B cell (primary cell): ENCODE data around the gene GRIP1.

ENCODE experiments used
- EZH2 ChIP-seq: IDR thresholded peaks from 2 replicates; pipeline ENCODE4 v1.6.1; 2012; ENCODE audit warnings: borderline replicate concordance, low read depth, mild to moderate bottlenecking, moderate library complexity, low read length; ENCODE audit not compliant: insufficient read depth, poor library complexity, severe bottlenecking
- TF ChIP-seq, protein P1 (sequence below): fragments of 200-600 bp; IDR thresholded peaks from one replicate; pipeline ENCODE4 v1.8.0; 2022; ENCODE audit warnings: antibody characterized with exemption, mild to moderate bottlenecking

DNA sequence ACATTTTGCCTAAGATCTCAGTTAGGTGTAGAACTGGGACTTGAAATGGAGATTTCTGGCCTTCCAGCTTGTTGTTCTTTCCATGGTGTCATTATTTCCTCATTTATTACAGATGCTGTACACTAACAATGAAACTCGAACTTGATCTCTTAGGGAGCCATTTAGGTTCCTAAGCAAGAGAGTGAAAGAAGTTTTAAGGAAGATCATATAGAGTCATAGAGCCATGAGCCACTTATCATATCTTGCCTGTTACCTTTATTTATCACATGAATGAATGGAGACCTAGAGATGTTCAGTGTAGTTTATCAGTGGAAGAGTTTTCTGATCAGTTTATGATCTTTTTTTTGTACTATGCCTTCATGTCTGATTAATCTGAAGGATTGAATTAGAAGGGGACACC is 366.7 kb downstream of the GRIP1 start:
- no peak for TF ChIP-seq EZH2
- TF ChIP-seq, protein P1, sequence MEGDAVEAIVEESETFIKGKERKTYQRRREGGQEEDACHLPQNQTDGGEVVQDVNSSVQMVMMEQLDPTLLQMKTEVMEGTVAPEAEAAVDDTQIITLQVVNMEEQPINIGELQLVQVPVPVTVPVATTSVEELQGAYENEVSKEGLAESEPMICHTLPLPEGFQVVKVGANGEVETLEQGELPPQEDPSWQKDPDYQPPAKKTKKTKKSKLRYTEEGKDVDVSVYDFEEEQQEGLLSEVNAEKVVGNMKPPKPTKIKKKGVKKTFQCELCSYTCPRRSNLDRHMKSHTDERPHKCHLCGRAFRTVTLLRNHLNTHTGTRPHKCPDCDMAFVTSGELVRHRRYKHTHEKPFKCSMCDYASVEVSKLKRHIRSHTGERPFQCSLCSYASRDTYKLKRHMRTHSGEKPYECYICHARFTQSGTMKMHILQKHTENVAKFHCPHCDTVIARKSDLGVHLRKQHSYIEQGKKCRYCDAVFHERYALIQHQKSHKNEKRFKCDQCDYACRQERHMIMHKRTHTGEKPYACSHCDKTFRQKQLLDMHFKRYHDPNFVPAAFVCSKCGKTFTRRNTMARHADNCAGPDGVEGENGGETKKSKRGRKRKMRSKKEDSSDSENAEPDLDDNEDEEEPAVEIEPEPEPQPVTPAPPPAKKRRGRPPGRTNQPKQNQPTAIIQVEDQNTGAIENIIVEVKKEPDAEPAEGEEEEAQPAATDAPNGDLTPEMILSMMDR: no peak
